Endothelial cell of umbilical vein (primary cell): ENCODE results near the gene MROH2A.

ENCODE experiments used
- CTCF ChIP-seq, 2 donors: IDR thresholded peaks; 1 replicate in 1 of 2; 2 replicates in 1 of 2; pipeline ENCODE4 v1.5.1; 2011; ENCODE audit warnings: low read length in 2 of 2, mild to moderate bottlenecking in 2 of 2, moderate library complexity in 2 of 2, control low read depth in 1 of 2, inconsistent platforms in 1 of 2, low read depth in 1 of 2; ENCODE audit not compliant: insufficient read depth in 1 of 2; ENCODE audit errors: extremely low read depth in 1 of 2
- EZH2 ChIP-seq: IDR thresholded peaks from 2 replicates; pipeline ENCODE4 v1.6.1; 2012; ENCODE audit warnings: borderline replicate concordance, low read depth, mild to moderate bottlenecking, moderate library complexity, low read length, inconsistent platforms; ENCODE audit not compliant: severe bottlenecking
- FOS ChIP-seq: IDR thresholded peaks from 2 replicates; pipeline ENCODE4 v1.6.1; 2011; ENCODE audit warnings: mild to moderate bottlenecking, low read length, moderate library complexity, borderline replicate concordance; ENCODE audit not compliant: insufficient read depth
- JUN ChIP-seq: IDR thresholded peaks from 2 replicates; pipeline ENCODE4 v1.6.1; 2011; ENCODE audit warnings: borderline replicate concordance, low read depth; ENCODE audit not compliant: insufficient read length, insufficient read depth
- MAX ChIP-seq: IDR thresholded peaks from 2 replicates; pipeline ENCODE4 v1.6.1; 2011; ENCODE audit not compliant: insufficient read depth, insufficient read length
- MYC ChIP-seq: IDR thresholded peaks from one replicate; pipeline ENCODE4 v1.6.1; 2011; ENCODE audit warnings: mild to moderate bottlenecking, low read depth, low read length
- POLR2A ChIP-seq: IDR thresholded peaks from 2 replicates; pipeline ENCODE4 v1.6.1; 2012; ENCODE audit warnings: low read depth, mild to moderate bottlenecking, control low read depth, low read length
- POLR2AphosphoS5 ChIP-seq: IDR thresholded peaks from 2 replicates; pipeline ENCODE4 v1.6.1; 2012; ENCODE audit warnings: low read depth, mild to moderate bottlenecking, control low read depth, low read length, moderate library complexity; ENCODE audit not compliant: insufficient read depth

GRCh38 chr2:233850745-233851144 lies 72.6 kb downstream of the MROH2A start:
- TF ChIP-seq FOS, result no peak
- no peak for TF ChIP-seq POLR2A
- TF ChIP-seq CTCF (IDR thresholded peaks at IDR 0.05; ENCODE audit: extremely low read depth in 1 of 2, insufficient read depth in 1 of 2, low read depth in 1 of 2, low read length in 2 of 2), result no peak
- TF ChIP-seq EZH2, result no peak
- TF ChIP-seq POLR2AphosphoS5, result no peak
- TF ChIP-seq MAX, result no peak
- TF ChIP-seq MYC, result no peak
- TF ChIP-seq JUN, result no peak
